IMR-90 (cell line): Measurements from ENCODE around the gene SATB2. TPM values are rescaled to one million over a fixed set of nuclear protein-coding genes. Genes with fewer than 3 reads are reported as not detected.

Experiments
- ATAC-seq: fragments of 200-7000 bp; cut with Tn5 transposase; 2 replicates; pipeline ENCODE4 v1.9.1; 2020; ENCODE audit warnings: low read depth, mild to moderate bottlenecking, moderate library complexity
- BruUV-seq: library from RNA; stranded (reverse); fragments of 400-500 nt; replicated peaks from 2 replicates; lab custom pipeline; 2021; lab: Mats Ljungman, UMichigan
- CTCF ChIA-PET: fragments of 300-600 bp; formaldehyde crosslinking; extraction: SDS; loops from one replicate; lab custom pipeline; 2021; ENCODE audit warnings: antibody characterized with exemption; lab: Yijun Ruan, JAX
- POLR2A ChIA-PET: fragments of 300-600 bp; sonication (Branson Sonifier 250); formaldehyde crosslinking; loops from one replicate; lab custom pipeline; 2022; ENCODE audit warnings: antibody characterized with exemption; ENCODE audit not compliant: unreplicated experiment; lab: Charles Lee
- DNase-seq: peaks from one replicate; pipeline ENCODE4 v3.0.0; 2013
- H2AFZ ChIP-seq: replicated peaks from 2 replicates; pipeline ENCODE3; 2013; ENCODE audit warnings: low read length, mild to moderate bottlenecking; ENCODE audit not compliant: poor library complexity
- H2AK5ac ChIP-seq: 2 replicates; pipeline ENCODE4 v1.6.1; 2013; ENCODE audit warnings: low read depth, low read length, inconsistent platforms
- H2AK9ac ChIP-seq: replicated peaks from 2 replicates; pipeline ENCODE3; 2013; ENCODE audit warnings: mild to moderate bottlenecking, low read depth, low read length, moderate library complexity; ENCODE audit not compliant: poor library complexity
- H2BK120ac ChIP-seq: 2 replicates; pipeline ENCODE4 v1.6.1; 2013; ENCODE audit warnings: low read depth, low read length, inconsistent platforms
- H2BK15ac ChIP-seq: 3 replicates; pipeline ENCODE4 v1.6.1; 2013; ENCODE audit warnings: low read depth, low read length, inconsistent platforms
- H2BK20ac ChIP-seq: 2 replicates; pipeline ENCODE4 v1.6.1; 2013; ENCODE audit warnings: low read depth, mild to moderate bottlenecking, inconsistent platforms, low read length, moderate library complexity
- H2BK5ac ChIP-seq: 2 replicates; pipeline ENCODE4 v1.6.1; 2013; ENCODE audit warnings: mild to moderate bottlenecking, low read depth, low read length, inconsistent platforms; ENCODE audit not compliant: poor library complexity, severe bottlenecking
- H3K14ac ChIP-seq: replicated peaks from 2 replicates; pipeline ENCODE4 v1.6.1; 2013; ENCODE audit warnings: low read depth, low read length, inconsistent platforms
- H3K18ac ChIP-seq: 2 replicates; pipeline ENCODE4 v1.6.1; 2013; ENCODE audit warnings: low read depth, low read length, control low read depth
- H3K23ac ChIP-seq: 2 replicates; pipeline ENCODE4 v1.6.1; 2013; ENCODE audit warnings: low read depth, low read length, inconsistent platforms
- H3K27ac ChIP-seq: 2 replicates; pipeline ENCODE4 v1.5.1; 2013; ENCODE audit warnings: mild to moderate bottlenecking, control low read depth, low read length; ENCODE audit not compliant: insufficient read depth
- H3K27me3 ChIP-seq: 2 replicates; pipeline ENCODE4 v1.6.1; 2013; ENCODE audit warnings: low read length; ENCODE audit not compliant: control insufficient read depth, insufficient read depth
- H3K36me3 ChIP-seq: 2 replicates; pipeline ENCODE4 v1.6.1; 2013; ENCODE audit warnings: low read length, mixed read lengths; ENCODE audit not compliant: control insufficient read depth, insufficient read depth
- H3K4ac ChIP-seq: 2 replicates; pipeline ENCODE4 v1.6.1; 2013; ENCODE audit warnings: low read depth, low read length, inconsistent platforms
- H3K4me1 ChIP-seq: 2 replicates; pipeline ENCODE4 v1.6.1; 2013; ENCODE audit warnings: low read length, mixed read lengths; ENCODE audit not compliant: control insufficient read depth, insufficient read depth
- H3K4me2 ChIP-seq: 2 replicates; pipeline ENCODE4 v1.6.1; 2013; ENCODE audit warnings: low read depth, mild to moderate bottlenecking, control low read depth, low read length, moderate library complexity
- H3K4me3 ChIP-seq: 2 replicates; pipeline ENCODE4 v1.5.1; 2013; ENCODE audit warnings: low read depth, mild to moderate bottlenecking, control low read depth, low read length, moderate library complexity; ENCODE audit not compliant: insufficient read depth
- H3K56ac ChIP-seq: 2 replicates; pipeline ENCODE4 v1.6.1; 2013; ENCODE audit warnings: low read length, inconsistent platforms; ENCODE audit not compliant: insufficient read depth; ENCODE audit errors: extremely low read depth
- H3K79me1 ChIP-seq, 2 experiments: 2 replicates each; pipeline ENCODE4 v1.6.1; 2013; ENCODE audit warnings: low read length in 2 of 2, inconsistent platforms in 1 of 2, low read depth in 1 of 2
- H3K9ac ChIP-seq: 2 replicates; pipeline ENCODE4 v1.6.1; 2013; ENCODE audit warnings: low read depth, low read length, control low read depth
- H3K9me1 ChIP-seq: 2 replicates; pipeline ENCODE4 v1.6.1; 2013; ENCODE audit warnings: low read length, inconsistent platforms; ENCODE audit not compliant: insufficient read depth
- H3K9me3 ChIP-seq: 2 replicates; pipeline ENCODE4 v1.6.1; 2013; ENCODE audit warnings: low read length; ENCODE audit not compliant: control insufficient read depth, insufficient read depth
- H4K20me1 ChIP-seq: 2 replicates; pipeline ENCODE4 v1.6.1; 2013; ENCODE audit warnings: low read length, inconsistent platforms; ENCODE audit not compliant: insufficient read depth
- H4K5ac ChIP-seq: 2 replicates; pipeline ENCODE4 v1.6.1; 2013; ENCODE audit warnings: mild to moderate bottlenecking, low read depth, low read length, control low read depth
- H4K8ac ChIP-seq, 2 experiments: 2 replicates each; pipeline ENCODE4 v1.6.1; 2013; ENCODE audit warnings: low read depth in 2 of 2, low read length in 2 of 2, control low read depth in 1 of 2, inconsistent platforms in 1 of 2
- H4K91ac ChIP-seq: 2 replicates; pipeline ENCODE4 v1.6.1; 2013; ENCODE audit warnings: low read depth, low read length, inconsistent platforms; ENCODE audit not compliant: insufficient read depth
- BHLHE40 ChIP-seq: fragments of 150-350 bp; IDR thresholded peaks from 2 replicates; pipeline ENCODE4 v1.6.1; 2016; ENCODE audit warnings: mild to moderate bottlenecking, low read depth, low read length
- FOS ChIP-seq: fragments of 150-350 bp; IDR thresholded peaks from 2 replicates; pipeline ENCODE4 v1.6.1; 2016; ENCODE audit warnings: low read depth, low read length
- RFX5 ChIP-seq: IDR thresholded peaks from 2 replicates; pipeline ENCODE4 v1.8.0; 2012; ENCODE audit warnings: low read depth, mild to moderate bottlenecking, low read length, moderate library complexity
- SMC3 ChIP-seq: fragments of 150-350 bp; IDR thresholded peaks from 2 replicates; pipeline ENCODE4 v1.6.1; 2016; ENCODE audit warnings: low read depth, mild to moderate bottlenecking, antibody characterized with exemption, low read length, moderate library complexity
- dilution Hi-C: fragments of 300-500 bp; cut with HindIII; formaldehyde crosslinking; loops from one replicate; pipeline ENCODE4 v1.14.3; 2018; ENCODE audit warnings: low sequenced_read_pairs; ENCODE audit not compliant: unreplicated experiment
- in situ Hi-C: fragments of 300-500 bp; cut with MboI; formaldehyde crosslinking; loops from 3 replicates; pipeline ENCODE4 v1.14.3; 2019; ENCODE audit warnings: low sequenced_read_pairs, inconsistent platforms, mixed read lengths
- intact Hi-C: fragments of 100-400 bp; cut with micrococcal nuclease; formaldehyde crosslinking; loops from 2 replicates; pipeline ENCODE4 v1.10.0; 2022
- polyA plus RNA-seq, 3 experiments: library from polyadenylated mRNA; depleted of rRNA; stranded (reverse); fragments of >200 nt; gene quantifications; 2 replicates each; pipeline ENCODE4 v1.2.3, GENCODE V29; 2012; ENCODE audit warnings: low replicate concordance in 1 of 3
- total RNA-seq: library from RNA; depleted of rRNA; stranded (reverse); fragments of >200 nt; gene quantifications from 2 replicates; pipeline ENCODE4 v1.2.3, GENCODE V29; 2012
- TF ChIP-seq, protein P1 (sequence below): fragments of 150-350 bp; IDR thresholded peaks from 2 replicates; pipeline ENCODE4 v1.6.1; 2016; ENCODE audit warnings: low read depth, mild to moderate bottlenecking, low read length, moderate library complexity, borderline replicate concordance

SATB2 gene
- total and polyA plus RNA-seq, 2 of the 4 experiments (the other 2 are of a cell fraction) = 6.2 to 8.4 TPM

GRCh38 chr2:199279146-199279545 lies 178.6 kb downstream of the SATB2 start:
- Histone ChIP-seq H3K9ac (no peak overlapping the region), H3K18ac (no peak overlapping the region), H4K5ac (no peak overlapping the region), H3K27me3 (no peaks in the 10 kb centered on the region), H3K79me1 (no peaks in the 10 kb centered on the region; a peak in 1 of 4 replicates), H2BK15ac (no peak overlapping the region), H3K14ac (no peak overlapping the region), H2BK5ac (no peak overlapping the region), H3K4me3 (no peak overlapping the region), H3K23ac (no peak overlapping the region), H4K20me1 (no peaks in the 10 kb centered on the region), H2AK9ac (no peak overlapping the region), H3K56ac (no peak overlapping the region), H3K27ac (no peak overlapping the region), H3K4ac (no peak overlapping the region), H4K91ac (no peak overlapping the region), H3K36me3 (no peaks in the 10 kb centered on the region; the same call in 1 of the 2 replicates), H2AK5ac (no peak overlapping the region), H2BK20ac (no peak overlapping the region), H3K9me3 (no peaks in the 10 kb centered on the region), H3K4me1 (no peaks in the 10 kb centered on the region), H2AFZ (no peak overlapping the region), H3K9me1 (0 out of 2 replicates have a peak, but pooled peaks cover 4% of the 10 kb centered on the region), H3K4me2 (no peak overlapping the region), H4K8ac (no peak overlapping the region), H2BK120ac (no peak overlapping the region)
- TF ChIP-seq, protein P1, sequence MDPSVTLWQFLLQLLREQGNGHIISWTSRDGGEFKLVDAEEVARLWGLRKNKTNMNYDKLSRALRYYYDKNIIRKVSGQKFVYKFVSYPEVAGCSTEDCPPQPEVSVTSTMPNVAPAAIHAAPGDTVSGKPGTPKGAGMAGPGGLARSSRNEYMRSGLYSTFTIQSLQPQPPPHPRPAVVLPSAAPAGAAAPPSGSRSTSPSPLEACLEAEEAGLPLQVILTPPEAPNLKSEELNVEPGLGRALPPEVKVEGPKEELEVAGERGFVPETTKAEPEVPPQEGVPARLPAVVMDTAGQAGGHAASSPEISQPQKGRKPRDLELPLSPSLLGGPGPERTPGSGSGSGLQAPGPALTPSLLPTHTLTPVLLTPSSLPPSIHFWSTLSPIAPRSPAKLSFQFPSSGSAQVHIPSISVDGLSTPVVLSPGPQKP = no peak
- TF ChIP-seq RFX5 = no peak
- TF ChIP-seq SMC3 = no peak
- no peak for TF ChIP-seq BHLHE40
- no peak for TF ChIP-seq FOS
- ChIA-PET CTCF (no interaction called here), POLR2A (no interaction called here)
- no TSS peak for BruUV-seq
- in situ Hi-C loops = no loop called here
- intact Hi-C loops = no loop called here
- ATAC-seq = no peak
- DNase-seq = no peak
- dilution Hi-C loops = no loop called here
